Colonic mucosa (tissue), 4 donors: ENCODE results near the gene CCDC102B. TPM values are rescaled to one million over a fixed set of nuclear protein-coding genes. Genes with fewer than 3 reads are reported as not detected.
"Not testable (repeated sequence)": the region's sequence is repeated elsewhere in the genome, so short reads cannot be mapped to it uniquely, and the experiment has no call there.

ENCODE experiments used
- DNase-seq: peaks from one replicate; pipeline ENCODE4 v3.0.0-alpha.2; 2020
- H3K27ac ChIP-seq: fragments of 200-600 bp; one replicate; pipeline ENCODE4 v1.8.0; 2021
- H3K27me3 ChIP-seq: fragments of 200-600 bp; one replicate; pipeline ENCODE4 v1.8.0; 2021
- H3K36me3 ChIP-seq: fragments of 200-600 bp; one replicate; pipeline ENCODE4 v1.8.0; 2021
- H3K4me1 ChIP-seq: fragments of 200-600 bp; one replicate; pipeline ENCODE4 v1.8.0; 2021; ENCODE audit warnings: mild to moderate bottlenecking
- H3K4me3 ChIP-seq: fragments of 200-600 bp; one replicate; pipeline ENCODE4 v1.8.0; 2021
- H3K9ac ChIP-seq, 2 donors: one replicate each; pipeline ENCODE4 v1.7.0; 2013; ENCODE audit warnings: control low read depth in 2 of 2, low read depth in 2 of 2, low read length in 2 of 2
- H3K9me3 ChIP-seq: fragments of 200-600 bp; one replicate; pipeline ENCODE4 v1.8.0; 2021
- intact Hi-C: fragments of 100-400 bp; cut with DNase I; formaldehyde crosslinking; loops from one replicate; pipeline ENCODE4 v1.14.1; 2022
- total RNA-seq, 2 donors: library from RNA; stranded (reverse); fragmentation: NEBNext Ultra II Directional in 1 of 2; extraction: Animal tissue kit (Norgen Biotek cat#: 25700) in 1 of 2; gene quantifications; one replicate each; pipeline ENCODE4 v1.2.1, GENCODE V29; 2021
- TF ChIP-seq, protein P1 (sequence below): fragments of 200-600 bp; IDR thresholded peaks from one replicate; pipeline ENCODE4 v1.8.0; 2022; ENCODE audit warnings: antibody characterized with exemption, mild to moderate bottlenecking
- donor health status: healthy.
- donor health status: DM: no; HTN: no; CAD: no.
- donor health status: DM: no; HTN: no; CAD: no.

Gene CCDC102B
- total RNA-seq, 2 donors from 2014 or later: 1.7 to 3.3 TPM

DNA sequence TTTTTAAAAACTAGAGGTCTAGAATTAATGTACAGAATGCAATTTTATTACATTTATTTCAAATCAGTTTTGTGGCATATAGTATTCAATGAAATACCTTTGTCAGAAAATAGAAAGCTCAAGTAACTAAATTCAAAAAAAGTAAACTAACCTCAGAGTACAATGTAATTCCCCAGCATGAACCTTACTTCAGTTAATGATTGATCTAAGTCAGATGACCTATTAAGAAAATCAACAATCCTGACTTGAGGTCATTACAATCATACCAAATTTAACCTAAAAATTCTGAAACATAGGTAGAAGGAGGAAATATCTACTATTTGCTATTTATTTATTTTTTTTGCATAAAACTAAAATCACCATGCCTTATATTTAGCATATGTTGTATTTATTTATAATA lies 142.9 kb downstream of the CCDC102B start:
- Histone ChIP-seq H3K4me1 (no peaks in the 10 kb centered on the region), H3K4me3 (no peak overlapping the region), H3K9me3 (no peaks in the 10 kb centered on the region), H3K27ac (no peak overlapping the region), H3K36me3 (no peaks in the 10 kb centered on the region), H3K27me3 (no peaks in the 10 kb centered on the region), H3K9ac (no peak overlapping the region)
- TF ChIP-seq, protein P1, sequence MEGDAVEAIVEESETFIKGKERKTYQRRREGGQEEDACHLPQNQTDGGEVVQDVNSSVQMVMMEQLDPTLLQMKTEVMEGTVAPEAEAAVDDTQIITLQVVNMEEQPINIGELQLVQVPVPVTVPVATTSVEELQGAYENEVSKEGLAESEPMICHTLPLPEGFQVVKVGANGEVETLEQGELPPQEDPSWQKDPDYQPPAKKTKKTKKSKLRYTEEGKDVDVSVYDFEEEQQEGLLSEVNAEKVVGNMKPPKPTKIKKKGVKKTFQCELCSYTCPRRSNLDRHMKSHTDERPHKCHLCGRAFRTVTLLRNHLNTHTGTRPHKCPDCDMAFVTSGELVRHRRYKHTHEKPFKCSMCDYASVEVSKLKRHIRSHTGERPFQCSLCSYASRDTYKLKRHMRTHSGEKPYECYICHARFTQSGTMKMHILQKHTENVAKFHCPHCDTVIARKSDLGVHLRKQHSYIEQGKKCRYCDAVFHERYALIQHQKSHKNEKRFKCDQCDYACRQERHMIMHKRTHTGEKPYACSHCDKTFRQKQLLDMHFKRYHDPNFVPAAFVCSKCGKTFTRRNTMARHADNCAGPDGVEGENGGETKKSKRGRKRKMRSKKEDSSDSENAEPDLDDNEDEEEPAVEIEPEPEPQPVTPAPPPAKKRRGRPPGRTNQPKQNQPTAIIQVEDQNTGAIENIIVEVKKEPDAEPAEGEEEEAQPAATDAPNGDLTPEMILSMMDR: no peak
- no peak for DNase-seq
- intact Hi-C loops: no loop called here

DNA sequence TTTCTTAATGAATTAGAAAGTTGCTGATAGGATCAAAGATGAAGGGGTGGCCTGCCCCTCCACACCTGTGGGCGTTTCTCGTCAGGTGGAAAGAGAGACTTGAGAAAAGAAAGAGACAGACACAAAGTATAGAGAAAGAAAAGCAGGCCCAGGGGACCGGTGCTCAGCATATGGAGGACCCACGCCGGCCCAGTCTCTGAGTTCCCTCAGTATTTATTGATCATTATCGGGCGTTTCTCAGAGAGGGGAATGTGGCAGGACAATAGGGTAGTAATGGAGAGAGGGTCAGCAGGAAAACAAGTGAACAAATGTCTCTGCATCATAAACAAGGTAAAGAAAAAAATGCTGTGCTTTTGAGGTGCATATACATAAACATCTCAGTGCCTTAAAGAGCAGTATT lies 144.3 kb downstream of the CCDC102B start:
- Histone ChIP-seq H3K9ac (no peak overlapping the region), H3K4me3 (no peak overlapping the region), H3K27ac (no peak overlapping the region), H3K9me3 (no peaks in the 10 kb centered on the region), H3K27me3 (no peaks in the 10 kb centered on the region), H3K36me3 (no peaks in the 10 kb centered on the region), H3K4me1 (no peaks in the 10 kb centered on the region)
- intact Hi-C loops: no loop called here
- TF ChIP-seq, protein P1: no peak
- no peak for DNase-seq

DNA sequence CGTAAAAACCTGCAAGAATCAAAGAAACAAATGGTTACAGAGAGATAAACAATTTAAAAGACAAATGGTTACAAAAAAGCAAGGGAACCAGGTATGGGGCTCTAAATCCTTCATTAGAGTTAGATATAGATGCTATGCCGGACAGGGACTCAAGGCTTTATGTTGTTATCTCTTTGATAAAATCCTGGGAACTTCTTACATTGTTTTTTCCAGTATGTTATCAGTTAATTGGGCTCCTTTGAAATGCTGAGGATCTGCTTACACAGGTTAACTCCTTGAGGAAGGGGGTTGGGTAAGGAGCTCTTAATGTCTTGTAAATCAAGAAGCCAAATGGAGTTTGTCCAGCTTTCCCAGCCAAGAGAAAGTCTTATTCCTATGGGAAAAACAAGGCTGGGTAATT lies 146.0 kb downstream of the CCDC102B start:
- H3K27me3 ChIP-seq, H3K4me1 ChIP-seq, H3K9me3 ChIP-seq, H3K36me3 ChIP-seq, H3K4me3 ChIP-seq, H3K9ac ChIP-seq, H3K27ac ChIP-seq, intact Hi-C loops, DNase-seq: not testable (repeated sequence)

DNA sequence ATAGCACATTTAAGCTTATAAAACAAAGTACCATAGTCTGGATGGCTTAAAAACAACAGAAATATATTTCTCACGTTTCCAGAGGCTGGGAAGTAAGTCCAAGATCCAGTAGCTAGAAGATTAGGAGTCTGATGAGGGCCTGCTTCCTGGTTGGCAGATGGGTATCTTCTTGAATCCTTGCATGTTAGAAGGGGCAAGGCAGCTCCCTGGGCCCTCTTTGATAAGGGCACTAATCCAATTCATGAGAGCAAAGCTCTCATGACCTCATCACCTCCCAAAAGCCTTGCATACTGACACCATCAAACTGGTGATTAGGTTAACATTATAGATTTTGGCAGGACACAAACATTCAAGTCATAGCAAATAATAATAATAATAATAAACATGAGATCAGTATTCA lies 146.4 kb downstream of the CCDC102B start:
- TF ChIP-seq, protein P1: no peak

DNA sequence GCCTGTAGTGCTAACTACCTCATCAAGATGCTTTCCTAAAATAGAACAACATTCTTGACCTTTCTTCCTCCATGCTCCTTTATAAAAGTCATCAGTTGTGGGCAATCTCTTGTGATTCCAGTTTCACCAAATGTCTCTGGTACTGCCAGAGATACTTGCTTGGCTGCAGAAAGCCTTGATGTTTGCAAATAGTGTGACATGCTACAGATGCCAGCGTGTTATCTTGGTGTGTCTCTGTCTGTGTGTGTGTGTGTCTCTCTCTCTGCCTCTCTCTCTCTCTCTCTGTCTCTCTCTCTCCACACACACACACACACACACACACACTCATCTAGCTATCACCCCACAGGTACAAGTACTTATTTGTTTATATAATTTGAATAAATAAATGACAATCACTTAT lies 146.9 kb downstream of the CCDC102B start:
- TF ChIP-seq, protein P1: no peak
- intact Hi-C loops: no loop called here
- H3K36me3 ChIP-seq: no peaks in the 10 kb centered on the region

More for the DNA sequence above, 146.4 kb downstream of the CCDC102B start:
- H3K36me3 ChIP-seq: no peaks in the 10 kb centered on the region
- intact Hi-C loops: no loop called here
- no peak overlapping the region for H3K4me3 ChIP-seq
- no peak overlapping the region for H3K9ac ChIP-seq
- DNase-seq: no peak
- no peaks in the 10 kb centered on the region for H3K27me3 ChIP-seq
- no peaks in the 10 kb centered on the region for H3K9me3 ChIP-seq
- H3K4me1 ChIP-seq: no peaks in the 10 kb centered on the region
- no peak overlapping the region for H3K27ac ChIP-seq

DNA sequence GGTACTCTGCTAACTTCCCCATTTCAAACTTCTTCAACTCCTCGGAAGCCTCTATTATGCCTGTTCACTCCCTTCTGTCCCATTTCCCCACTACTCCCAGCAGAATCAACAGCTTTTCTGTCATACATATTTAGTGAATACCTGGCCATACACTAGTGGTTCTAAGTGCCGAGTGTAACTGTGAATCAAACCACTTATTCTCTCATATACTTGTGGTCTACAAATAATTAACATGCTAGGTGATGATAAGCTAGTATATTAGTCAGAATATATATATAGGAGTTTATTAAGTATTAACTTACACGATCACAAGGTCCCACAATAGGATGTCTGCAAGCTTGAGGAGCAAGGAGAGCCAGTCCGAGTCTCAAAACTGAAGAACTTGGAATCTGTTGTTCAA lies 150.7 kb downstream of the CCDC102B start:
- H3K27ac ChIP-seq: no peak overlapping the region
- no peak overlapping the region for H3K9ac ChIP-seq
- no peaks in the 10 kb centered on the region for H3K4me1 ChIP-seq
- no peaks in the 10 kb centered on the region for H3K36me3 ChIP-seq
- no peak for DNase-seq
- TF ChIP-seq, protein P1: no peak
- no peaks in the 10 kb centered on the region for H3K27me3 ChIP-seq
- no peaks in the 10 kb centered on the region for H3K9me3 ChIP-seq
- H3K4me3 ChIP-seq: no peak overlapping the region
- intact Hi-C loops: no loop called here

More for the DNA sequence above, 146.9 kb downstream of the CCDC102B start:
- no peaks in the 10 kb centered on the region for H3K27me3 ChIP-seq
- no peak overlapping the region for H3K9ac ChIP-seq
- no peak overlapping the region for H3K27ac ChIP-seq
- no peak overlapping the region for H3K4me3 ChIP-seq
- H3K9me3 ChIP-seq: no peaks in the 10 kb centered on the region
- H3K4me1 ChIP-seq: no peaks in the 10 kb centered on the region
- DNase-seq: no peak
